NCI-H2171 (cell line): ENCODE results near the gene EPHA7.

Source experiments
- DNase-seq: peaks from one replicate; lab custom pipeline; 2025; lab: John Stamatoyannopoulos, UW

The EPHA7 gene

GRCh38 chr6:93419304-93420162 lies at the start of gene EPHA7:
Gene EPHA7, minus strand, starts transcription at chr6:93419559. Its CDS starts 218 bp downstream, at chr6:93419341.
- DNase-seq = peak; percentile 95

GRCh38 chr6:93468291-93468690 lies 48.9 kb upstream of the EPHA7 start:
- no peak for DNase-seq

GRCh38 chr6:93454533-93454932 lies 35.2 kb upstream of the EPHA7 start:
- DNase-seq = no peak

DNA sequence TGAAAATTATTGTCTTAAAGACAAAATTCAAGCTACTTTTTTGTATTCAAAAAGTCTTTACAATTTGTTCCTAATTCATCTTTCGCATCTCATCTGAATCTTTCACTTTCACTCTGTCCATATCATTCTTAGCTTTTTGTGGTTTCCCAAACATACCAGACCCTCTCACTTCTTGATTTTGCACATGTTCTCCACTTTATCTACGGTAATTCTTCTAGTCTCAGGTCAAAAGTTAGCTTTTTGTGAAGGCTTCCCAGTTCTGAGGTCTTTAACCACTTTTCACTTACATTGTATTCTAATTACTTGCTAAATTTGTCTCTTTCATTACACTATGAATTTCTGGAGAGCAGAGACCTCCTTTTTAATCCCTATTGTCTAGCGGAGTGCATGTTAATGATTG lies 34.6 kb upstream of the EPHA7 start:
- DNase-seq = no peak

GRCh38 chr6:93447874-93448273 lies 28.5 kb upstream of the EPHA7 start:
- DNase-seq = no peak

DNA sequence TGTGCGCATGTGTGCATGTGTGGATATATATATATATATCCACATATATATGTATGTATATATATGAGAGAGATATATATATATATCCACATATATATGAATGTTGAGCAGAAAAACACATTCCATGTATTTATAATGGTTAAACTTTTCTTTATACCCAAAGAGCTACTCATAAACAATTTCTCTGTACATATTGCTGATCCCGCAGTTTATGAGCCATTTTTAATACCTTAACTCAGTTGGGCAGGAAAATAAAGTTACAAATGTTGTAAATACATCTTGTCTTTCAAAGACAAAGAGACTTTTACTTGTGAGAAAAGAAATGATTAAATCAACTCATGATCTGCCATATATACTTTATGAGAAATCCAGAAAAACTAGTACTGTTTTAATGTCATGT lies 18.1 kb upstream of the EPHA7 start:
- no peak for DNase-seq

- DNase-seq = no peak
Measured at GRCh38 chr6:93433592-93433991, 14.2 kb upstream of the EPHA7 start.

DNA sequence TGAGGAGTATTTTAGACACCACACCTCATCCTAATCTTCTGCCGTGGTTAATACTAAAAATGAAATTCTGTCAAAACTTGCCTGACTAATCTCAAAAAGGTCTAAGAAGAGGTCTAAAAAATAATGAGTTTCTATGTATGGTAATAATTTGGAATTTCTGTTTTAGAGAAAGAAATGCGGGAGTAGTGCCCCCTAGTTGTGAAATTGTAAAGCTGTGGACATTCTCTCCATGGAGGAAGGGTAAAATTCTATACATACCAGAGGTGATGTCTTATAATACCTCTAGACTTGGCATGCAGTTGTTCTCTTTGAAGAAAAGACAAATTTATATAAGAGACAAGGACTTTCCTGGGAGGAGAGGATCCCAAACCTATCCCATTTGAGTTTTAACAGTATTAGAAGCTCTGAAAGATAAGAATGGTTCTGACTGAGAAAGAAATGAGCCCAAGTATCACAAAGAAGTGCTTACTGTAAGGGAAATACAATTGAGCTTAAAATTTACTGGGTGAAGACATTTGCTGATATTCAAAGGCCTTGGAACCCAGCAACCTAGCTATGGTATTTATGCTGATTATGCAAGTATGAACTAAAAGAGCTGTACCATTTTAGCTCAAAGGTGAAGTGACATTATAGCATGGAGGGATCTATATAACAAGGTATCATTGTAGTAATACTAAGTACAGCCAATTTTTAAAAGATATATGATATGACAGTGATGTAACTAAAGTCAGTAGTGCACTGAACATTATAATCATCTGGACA lies 5.1 kb upstream of the EPHA7 start:
- no peak for DNase-seq

DNA sequence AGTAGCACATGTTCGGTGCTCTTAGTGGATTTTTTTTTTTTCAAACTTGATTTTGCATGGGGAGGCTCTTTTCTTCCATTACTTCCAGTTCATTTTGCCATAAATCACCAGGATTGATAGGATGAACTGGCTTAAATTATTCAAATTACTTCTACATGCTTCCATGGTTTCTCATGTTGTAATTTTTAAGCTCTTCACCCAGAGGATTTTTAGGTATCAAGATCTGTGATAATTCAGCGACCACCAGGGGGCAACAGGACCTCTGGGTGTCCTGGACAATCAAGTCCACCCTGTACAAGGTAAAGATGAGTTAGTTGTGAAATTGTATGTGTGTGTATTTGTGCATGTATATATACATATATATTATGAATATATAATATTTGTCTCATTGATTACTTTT lies 4.2 kb upstream of the EPHA7 start:
- DNase-seq = peak; percentile 27

GRCh38 chr6:93420163-93420795 lies 920 bp upstream of the EPHA7 start:
- no peak for DNase-seq

DNA sequence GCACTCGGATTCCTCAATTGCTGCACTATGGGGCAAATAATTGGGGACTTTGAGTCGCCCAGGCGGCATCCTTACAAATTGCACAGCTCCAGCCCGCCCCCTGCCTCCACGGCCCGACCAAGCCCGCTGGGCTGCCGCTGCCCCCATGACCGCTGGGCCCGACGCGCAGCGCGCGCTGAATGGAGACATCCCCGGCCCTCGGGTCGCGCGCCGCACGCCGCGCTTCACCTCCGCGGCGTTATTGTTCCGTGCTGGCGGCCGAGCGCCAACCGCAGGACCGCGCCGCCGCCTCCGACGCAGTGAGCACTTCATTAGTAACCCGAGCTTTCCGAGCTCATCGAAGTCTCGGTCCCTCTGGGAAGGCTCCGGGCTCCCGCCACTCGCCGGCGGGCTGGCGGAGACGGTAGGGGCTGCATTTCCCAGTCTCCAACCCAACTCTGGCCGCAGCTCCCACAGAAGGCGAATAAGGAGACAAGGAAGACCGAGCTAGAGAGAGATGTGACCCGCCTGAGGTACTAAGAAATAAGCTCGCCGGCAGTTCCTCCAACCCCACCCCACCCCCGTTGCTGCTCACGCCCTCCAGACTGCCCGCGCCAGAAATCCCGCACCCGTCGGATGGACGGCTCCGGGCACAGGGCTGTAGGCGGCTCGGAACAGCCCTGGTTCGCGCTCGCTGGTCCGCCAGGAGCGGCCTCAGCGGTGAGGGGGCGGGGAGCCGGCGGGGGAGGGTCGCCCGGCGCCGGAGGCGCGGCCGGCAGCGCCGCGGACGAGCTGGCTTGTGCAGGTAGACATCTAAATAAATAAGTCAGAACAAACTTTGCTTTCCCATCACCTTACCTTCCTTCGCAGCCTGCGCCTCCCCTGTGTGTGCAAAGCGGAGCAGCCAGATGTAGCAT lies 703 bp downstream of the EPHA7 start:
- DNase-seq = peak; percentile 57

DNA sequence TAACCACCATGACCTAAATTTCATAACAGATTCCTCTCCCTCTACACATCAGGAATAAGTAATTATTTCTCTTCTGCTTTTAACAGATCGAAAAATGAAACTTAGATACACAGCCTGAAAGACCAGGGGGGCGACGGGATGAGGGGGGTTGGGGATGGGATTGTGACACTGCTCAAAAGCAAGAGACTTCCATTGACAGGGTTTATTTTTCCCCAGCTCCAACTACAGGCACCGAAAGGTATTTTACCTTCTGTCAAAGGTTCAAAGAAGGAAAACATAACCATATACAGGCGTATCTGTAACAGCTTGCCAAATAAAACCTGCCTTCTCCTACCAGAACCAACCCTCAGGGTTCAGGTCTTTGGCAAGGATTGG lies 1.3 kb downstream of the EPHA7 start:
- DNase-seq = peak; percentile 32

DNA sequence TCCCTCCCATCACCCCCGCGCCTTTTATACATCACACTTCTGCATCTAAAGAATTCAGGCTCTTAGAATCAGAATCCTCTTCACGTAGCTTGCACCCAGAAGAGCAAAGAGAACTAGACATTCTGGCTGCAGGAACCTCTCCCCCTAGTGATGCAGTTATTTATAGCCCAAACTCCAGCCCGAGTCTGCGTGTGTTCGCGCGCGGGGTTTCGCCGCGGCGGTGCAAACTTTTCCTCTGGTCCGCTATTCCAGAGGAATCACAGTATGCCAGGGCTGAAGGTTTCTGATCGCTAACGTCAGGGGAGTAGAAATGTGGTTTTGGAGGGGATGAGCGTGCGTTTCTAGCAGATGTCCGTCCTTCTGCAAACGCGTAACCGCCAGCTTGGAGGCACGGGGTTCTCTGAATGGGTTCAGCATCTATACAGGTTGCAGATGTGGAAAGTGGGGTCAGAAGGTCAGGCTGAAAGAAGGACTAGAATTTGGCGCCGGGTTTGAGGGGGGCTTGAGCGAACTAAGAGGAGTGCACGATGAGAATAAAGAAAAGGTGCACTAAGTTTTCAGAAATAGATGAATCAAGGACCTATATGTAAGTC lies 1.8 kb downstream of the EPHA7 start:
- peak; percentile 64 for DNase-seq

GRCh38 chr6:93416571-93417420 lies 2.6 kb downstream of the EPHA7 start:
- peak; percentile 82 for DNase-seq

DNA sequence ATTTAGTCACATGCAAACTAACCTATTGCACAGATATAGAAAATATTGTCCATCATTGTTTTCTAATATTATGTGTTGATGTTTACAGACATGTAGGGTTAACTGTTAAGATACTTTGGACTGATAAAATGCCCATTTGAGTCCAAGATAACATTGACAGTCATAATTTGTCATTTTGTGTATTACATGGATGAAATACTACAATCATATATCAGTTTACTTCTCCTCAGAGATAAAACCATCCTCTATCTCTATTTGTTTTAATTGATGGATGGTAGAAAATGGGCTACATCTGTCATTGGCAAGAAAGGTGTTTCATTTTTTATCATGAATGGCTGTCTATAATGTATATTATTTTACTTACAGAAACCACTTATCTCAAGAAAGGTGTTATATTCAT lies 6.2 kb downstream of the EPHA7 start:
- DNase-seq = no peak

DNA sequence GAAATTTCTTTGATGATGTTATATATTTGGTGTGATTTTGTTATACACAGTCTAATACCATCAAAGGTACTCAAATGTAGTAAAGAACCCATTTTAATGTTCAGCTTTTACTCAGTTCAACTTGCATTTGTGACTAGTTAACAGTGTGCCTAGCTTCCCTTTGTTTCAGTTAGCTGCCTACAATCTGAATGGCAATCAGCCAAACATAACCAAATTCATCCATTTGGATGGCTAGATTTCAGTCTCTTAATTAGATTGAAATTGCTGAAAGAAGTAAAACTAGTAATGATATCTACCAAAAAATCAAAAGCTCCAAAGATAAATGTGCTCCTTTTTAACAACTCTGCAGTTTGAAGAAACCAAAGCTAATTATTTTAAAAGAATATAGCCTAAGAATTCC lies 6.9 kb downstream of the EPHA7 start:
- peak; percentile 17 for DNase-seq

GRCh38 chr6:93407186-93407585 lies 12.2 kb downstream of the EPHA7 start:
- peak; percentile 29 for DNase-seq

GRCh38 chr6:93403390-93403789 lies 16.0 kb downstream of the EPHA7 start:
- DNase-seq = no peak

- DNase-seq = no peak
Measured at GRCh38 chr6:93398723-93399122, 20.6 kb downstream of the EPHA7 start.

DNA sequence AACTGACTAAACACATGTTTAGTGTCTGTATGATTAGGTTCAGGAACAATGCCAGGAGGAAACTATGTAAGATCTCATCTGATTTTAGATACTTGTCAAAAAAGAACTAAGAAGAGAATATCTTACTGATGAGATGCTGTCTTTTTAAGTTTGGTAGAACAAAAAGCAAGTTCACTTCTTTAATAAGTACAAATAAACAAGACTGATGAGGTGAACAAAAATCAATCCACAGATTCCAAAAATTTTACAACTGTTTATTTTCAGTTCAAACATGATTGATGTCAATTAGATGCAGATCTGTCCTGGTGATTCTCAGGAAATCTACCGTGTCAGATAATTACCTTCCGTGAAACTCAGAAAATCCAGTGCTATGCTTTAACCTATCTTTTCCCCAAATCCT lies 24.9 kb downstream of the EPHA7 start:
- no peak for DNase-seq
